ENCODE results near the gene EPB41L1. TPM values are rescaled to one million over a fixed set of nuclear protein-coding genes. Genes with fewer than 3 reads are reported as not detected.
A peak's percentile ranks its signal among the peaks of the same experiment; 100 is the strongest.
"Not testable (repeated sequence)": the region's sequence is repeated elsewhere in the genome, so short reads cannot be mapped to it uniquely, and the experiment has no call there.

EPB41L1 gene
- polyA plus RNA-seq, 1 donor from 2014 or later = 0.83 TPM

GRCh38 chr20:36137313-36137712 is 17.2 kb upstream of the EPB41L1 start:
- not testable (repeated sequence) for H3K36me3 Mint-ChIP-seq, H3K9me3 Mint-ChIP-seq, H3K27ac Mint-ChIP-seq, H3K4me3 Mint-ChIP-seq, H3K27me3 Mint-ChIP-seq
- H3K4me1 Mint-ChIP-seq = peaks cover 10 to 13% (median 12%) of the 10 kb centered on the region in 3 donors

- Mint-ChIP-seq H3K9me3 (no peaks in the 10 kb centered on the region), H3K27me3 (no peaks in the 10 kb centered on the region), H3K4me3 (no peak overlapping the region), H3K4me1 (peaks cover 16 to 21% (median 20%) of the 10 kb centered on the region in 3 donors), H3K36me3 (no peaks in the 10 kb centered on the region), H3K27ac (peak overlapping the region in 1 of 3 donors; percentile 78)
Measured at GRCh38 chr20:36141310-36141709, 13.2 kb upstream of the EPB41L1 start.

DNA sequence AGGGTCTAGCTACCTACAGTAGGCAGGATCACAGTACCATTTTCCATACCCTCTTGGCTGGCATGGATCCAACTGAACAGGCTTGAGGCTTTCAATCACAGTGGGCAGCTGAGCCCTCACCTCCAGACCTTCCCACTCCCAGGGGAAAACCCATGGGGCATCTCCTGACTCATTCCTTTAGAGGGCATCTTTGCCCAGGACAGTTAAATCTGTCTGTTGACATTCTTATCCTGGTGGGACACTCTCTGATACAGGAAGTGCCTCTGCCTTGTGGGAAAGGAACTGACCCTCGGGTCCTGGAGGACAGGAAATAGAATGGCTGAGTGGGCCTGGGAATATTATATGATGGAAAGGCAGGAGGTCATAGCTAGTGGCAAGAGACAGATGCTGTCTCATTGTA is 10.2 kb upstream of the EPB41L1 start:
- Mint-ChIP-seq H3K36me3 (no peaks in the 10 kb centered on the region), H3K4me3 (no peak overlapping the region), H3K27me3 (no peaks in the 10 kb centered on the region), H3K9me3 (no peaks in the 10 kb centered on the region), H3K4me1 (peaks cover 14 to 19% (median 16%) of the 10 kb centered on the region in 3 donors), H3K27ac (no peak overlapping the region)

- peak overlapping the region in 1 of 4 donors; percentile 2 for H3K4me3 Mint-ChIP-seq
- H3K9me3 Mint-ChIP-seq = no peaks in the 10 kb centered on the region
- H3K36me3 Mint-ChIP-seq = no peaks in the 10 kb centered on the region
- H3K27ac Mint-ChIP-seq = peak overlapping the region in 1 of 3 donors; percentile 26
- H3K4me1 Mint-ChIP-seq = peaks cover 14 to 19% (median 16%) of the 10 kb centered on the region in 3 donors
- H3K27me3 Mint-ChIP-seq = no peaks in the 10 kb centered on the region
Measured at GRCh38 chr20:36145877-36146707, 8.4 kb upstream of the EPB41L1 start.

DNA sequence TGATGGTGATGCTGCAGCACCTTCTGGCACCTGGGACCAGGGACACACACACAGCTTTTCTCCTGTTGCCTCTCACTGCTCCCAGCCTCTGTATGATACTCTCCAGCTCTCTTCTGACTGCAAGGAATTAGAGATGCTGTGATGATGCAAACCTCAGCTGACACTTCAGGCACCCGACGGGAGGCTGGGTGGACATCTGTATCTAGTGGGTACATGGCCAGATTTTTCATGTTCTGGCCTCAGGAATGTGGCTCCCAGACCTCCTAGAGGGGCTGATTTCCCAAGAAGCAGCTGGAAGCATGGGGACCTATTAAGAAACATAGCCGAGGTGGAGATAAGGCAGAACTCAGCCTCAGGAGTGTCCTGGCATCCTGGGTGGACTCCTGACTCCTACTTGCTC is 6.8 kb upstream of the EPB41L1 start:
- no peak overlapping the region for H3K27ac Mint-ChIP-seq
- no peak overlapping the region for H3K4me3 Mint-ChIP-seq
- H3K4me1 Mint-ChIP-seq = peaks cover 11 to 15% (median 13%) of the 10 kb centered on the region in 3 donors
- no peaks in the 10 kb centered on the region for H3K9me3 Mint-ChIP-seq
- H3K27me3 Mint-ChIP-seq = peaks cover 4% of the 10 kb centered on the region
- H3K36me3 Mint-ChIP-seq = no peaks in the 10 kb centered on the region

DNA sequence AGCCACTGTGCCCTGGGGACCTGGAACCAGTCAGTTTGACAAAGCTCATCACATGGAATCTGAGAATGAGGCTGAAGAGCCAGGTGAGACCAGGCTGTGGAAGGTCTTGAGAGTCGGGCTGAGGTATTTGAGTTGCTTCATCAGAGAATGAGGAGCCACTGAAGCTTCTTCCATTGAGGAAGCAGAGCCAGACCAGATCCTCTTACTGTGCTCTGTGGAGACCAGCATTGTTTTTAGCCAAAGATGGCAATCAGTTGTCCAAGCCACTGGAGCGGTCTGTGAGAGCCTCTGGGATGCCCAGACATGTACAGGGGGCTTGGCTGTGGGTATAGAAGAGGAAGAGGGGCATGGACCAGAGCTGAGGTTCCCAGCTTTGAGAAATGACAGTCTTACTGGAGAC is 6.1 kb upstream of the EPB41L1 start:
- H3K27me3 Mint-ChIP-seq = peaks cover 5% of the 10 kb centered on the region
- H3K27ac Mint-ChIP-seq = no peak overlapping the region
- peaks cover 5 to 7% (median 6%) of the 10 kb centered on the region in 3 donors for H3K4me1 Mint-ChIP-seq
- H3K9me3 Mint-ChIP-seq = no peaks in the 10 kb centered on the region
- H3K36me3 Mint-ChIP-seq = no peaks in the 10 kb centered on the region
- no peak overlapping the region for H3K4me3 Mint-ChIP-seq

DNA sequence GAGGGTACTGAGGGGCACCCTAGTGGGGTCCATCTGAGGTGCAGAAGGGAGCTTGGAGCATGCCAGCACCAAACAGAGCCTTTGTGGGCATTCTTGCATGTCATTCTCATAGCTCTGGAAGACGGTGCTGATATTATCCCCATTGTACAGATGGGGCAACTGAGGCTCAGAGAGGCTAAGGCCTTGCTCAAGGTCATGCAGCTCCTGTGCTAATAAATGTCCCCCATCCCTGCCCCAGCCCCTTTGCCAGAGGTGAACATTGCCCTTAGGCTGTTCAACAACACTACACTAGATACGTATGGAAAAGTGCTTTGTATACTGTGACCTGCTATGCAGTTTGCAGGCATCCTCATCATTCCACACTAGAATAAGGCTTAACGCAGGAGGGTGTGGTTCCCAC is 5.5 kb upstream of the EPB41L1 start:
- no peaks in the 10 kb centered on the region for H3K36me3 Mint-ChIP-seq
- H3K4me3 Mint-ChIP-seq = no peak overlapping the region
- H3K27me3 Mint-ChIP-seq = peaks cover 10% of the 10 kb centered on the region
- H3K27ac Mint-ChIP-seq = no peak overlapping the region
- H3K9me3 Mint-ChIP-seq = no peaks in the 10 kb centered on the region
- H3K4me1 Mint-ChIP-seq = peaks cover 4% of the 10 kb centered on the region in 3 donors

DNA sequence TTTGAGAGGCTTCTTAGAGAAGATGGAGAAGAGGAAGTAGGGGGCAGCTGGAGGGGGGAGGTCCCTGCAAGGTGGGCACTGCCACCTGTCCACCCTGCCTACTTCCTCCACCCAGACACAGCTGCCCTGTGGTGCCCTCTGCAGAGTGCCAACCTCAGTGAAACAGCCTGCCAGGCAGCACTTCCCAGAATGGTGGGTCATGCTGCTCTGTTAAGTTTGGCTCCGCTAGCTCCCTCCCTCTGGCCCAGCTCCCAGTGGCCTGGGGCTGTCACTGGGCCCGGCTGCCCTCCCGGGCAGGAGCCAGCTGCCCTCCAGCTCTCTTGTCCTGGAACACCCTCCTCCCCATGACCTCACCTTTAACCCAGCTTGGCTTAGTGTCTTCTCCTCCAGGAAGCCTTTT is 5.1 kb upstream of the EPB41L1 start:
- Mint-ChIP-seq H3K27ac (no peak overlapping the region), H3K9me3 (no peaks in the 10 kb centered on the region), H3K4me3 (no peak overlapping the region), H3K27me3 (peaks cover 10% of the 10 kb centered on the region), H3K36me3 (no peaks in the 10 kb centered on the region), H3K4me1 (peaks cover 4% of the 10 kb centered on the region in 3 donors)

GRCh38 chr20:36150489-36150846 is 4.1 kb upstream of the EPB41L1 start:
- H3K27ac Mint-ChIP-seq = no peak overlapping the region
- H3K36me3 Mint-ChIP-seq = no peaks in the 10 kb centered on the region
- no peaks in the 10 kb centered on the region for H3K9me3 Mint-ChIP-seq
- H3K27me3 Mint-ChIP-seq = peaks cover 13% of the 10 kb centered on the region
- H3K4me3 Mint-ChIP-seq = no peak overlapping the region
- peaks cover 4% of the 10 kb centered on the region in 3 donors for H3K4me1 Mint-ChIP-seq

DNA sequence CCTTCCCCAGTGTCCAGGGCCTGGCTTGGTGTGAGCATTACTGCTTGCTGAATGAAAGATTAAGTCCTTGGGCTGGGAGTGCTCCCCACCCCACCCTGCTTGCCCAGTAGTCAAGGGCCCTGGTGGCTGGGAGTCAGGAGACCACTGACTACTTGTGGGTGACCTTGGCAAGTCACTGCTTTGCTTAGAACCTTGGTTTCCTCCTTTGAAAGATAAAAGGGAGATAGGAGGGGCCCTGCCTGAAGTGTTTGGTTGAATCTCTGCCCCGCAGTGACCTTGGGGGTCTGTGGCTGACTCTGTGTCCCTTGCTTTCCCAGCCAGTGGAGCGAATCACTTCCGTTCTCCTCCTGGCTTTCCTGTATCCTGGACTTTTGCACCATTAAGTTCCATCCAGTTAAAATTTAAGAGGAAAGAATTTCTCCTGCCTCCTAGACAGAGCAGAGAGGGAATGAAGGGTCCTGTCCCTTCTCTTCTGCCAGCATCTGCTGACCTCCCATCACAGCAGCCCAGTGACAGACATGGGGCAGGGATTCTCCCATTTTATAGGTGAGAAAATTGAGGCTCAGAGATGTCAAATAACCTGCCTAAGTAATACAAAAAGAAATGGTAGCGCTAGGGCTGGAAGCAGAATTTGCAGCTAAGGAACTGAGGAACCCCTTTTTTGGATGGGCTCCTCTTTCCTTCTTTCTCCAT is 3.5 kb upstream of the EPB41L1 start:
- Mint-ChIP-seq H3K36me3 (no peaks in the 10 kb centered on the region), H3K9me3 (no peaks in the 10 kb centered on the region), H3K4me1 (peaks cover 2% of the 10 kb centered on the region in 3 donors), H3K27ac (no peak overlapping the region), H3K27me3 (peaks cover 13% of the 10 kb centered on the region), H3K4me3 (no peak overlapping the region)

DNA sequence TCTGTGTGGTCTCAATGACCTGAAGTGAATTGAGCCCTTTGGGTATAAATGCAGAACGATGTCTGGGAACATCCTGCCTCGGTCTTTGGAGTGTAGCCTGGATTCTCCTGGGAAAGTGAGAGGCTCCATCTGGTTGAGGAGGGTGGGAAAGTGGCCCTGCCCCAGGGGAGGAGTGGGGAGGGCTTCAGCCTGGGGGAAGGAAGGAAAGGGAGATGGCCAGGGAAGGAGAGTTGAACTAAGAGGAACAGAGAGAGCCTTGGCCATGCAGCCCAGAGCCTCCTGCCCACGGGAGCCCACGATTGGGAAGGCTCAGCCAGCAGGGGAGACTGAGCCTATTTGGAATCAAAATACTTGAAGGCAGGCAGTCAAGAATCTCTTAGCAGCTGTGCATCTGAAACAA is 2.3 kb upstream of the EPB41L1 start:
- Mint-ChIP-seq H3K4me3 (no peak overlapping the region), H3K4me1 (peaks cover 1 to 8% (median 8%) of the 10 kb centered on the region in 3 donors), H3K27ac (no peak overlapping the region), H3K27me3 (peaks cover 13% of the 10 kb centered on the region), H3K9me3 (no peaks in the 10 kb centered on the region), H3K36me3 (no peaks in the 10 kb centered on the region)

GRCh38 chr20:36153204-36153603 is 1.3 kb upstream of the EPB41L1 start:
- Mint-ChIP-seq H3K36me3 (no peaks in the 10 kb centered on the region), H3K4me3 (peak overlapping the region in 2 of 4 donors; percentile 13 to 34), H3K9me3 (no peaks in the 10 kb centered on the region), H3K27me3 (peaks cover 13% of the 10 kb centered on the region), H3K4me1 (peaks cover 2 to 8% (median 8%) of the 10 kb centered on the region in 3 donors), H3K27ac (no peak overlapping the region)

- H3K4me3 Mint-ChIP-seq = peak overlapping the region in 3 of 4 donors; percentile 13 to 72 (median 25)
Measured at GRCh38 chr20:36153736-36154699, 522 bp upstream of the EPB41L1 start.

DNA sequence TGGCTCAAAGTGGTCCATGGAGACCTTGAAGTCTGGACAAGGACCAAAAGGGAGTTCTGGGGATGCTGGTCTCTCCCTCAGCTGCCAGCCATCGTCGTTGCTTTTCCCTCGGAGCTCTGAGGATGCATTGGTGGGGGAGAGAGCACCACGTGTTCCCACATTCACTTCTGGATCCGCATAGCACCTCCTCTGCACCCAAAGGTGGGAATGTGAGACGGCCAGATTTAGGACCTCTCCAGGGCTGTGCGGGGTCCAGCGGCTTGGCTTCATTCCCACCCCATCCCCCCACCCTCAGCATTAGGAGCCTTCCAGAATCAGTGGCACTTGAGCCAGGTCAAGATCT is 1.1 kb downstream of the EPB41L1 start:
- Mint-ChIP-seq H3K36me3 (peaks cover 3% of the 10 kb centered on the region), H3K4me3 (peak overlapping the region in 1 of 4 donors; percentile 45), H3K9me3 (no peaks in the 10 kb centered on the region), H3K27ac (no peak overlapping the region), H3K4me1 (peaks cover 3 to 8% (median 7%) of the 10 kb centered on the region in 3 donors), H3K27me3 (peaks cover 13% of the 10 kb centered on the region)

More at GRCh38 chr20:36153736-36154699, 522 bp upstream of the EPB41L1 start:
- Mint-ChIP-seq H3K4me1 (peaks cover 3 to 8% (median 8%) of the 10 kb centered on the region in 3 donors), H3K9me3 (no peaks in the 10 kb centered on the region), H3K36me3 (no peaks in the 10 kb centered on the region), H3K27ac (no peak overlapping the region), H3K27me3 (peaks cover 13% of the 10 kb centered on the region)

GRCh38 chr20:36155991-36156390 is 1.5 kb downstream of the EPB41L1 start:
- Mint-ChIP-seq H3K36me3 (peaks cover 3% of the 10 kb centered on the region), H3K27ac (no peak overlapping the region), H3K9me3 (no peaks in the 10 kb centered on the region), H3K4me3 (peak overlapping the region in 2 of 4 donors; percentile 60 to 81), H3K4me1 (peaks cover 3 to 8% (median 7%) of the 10 kb centered on the region in 3 donors), H3K27me3 (peaks cover 13% of the 10 kb centered on the region)

Data from IgD-negative memory B cell (primary cell).